WTC11 (cell line): ENCODE results near the gene SPO11. TPM values are rescaled to one million over a fixed set of nuclear protein-coding genes. Genes with fewer than 3 reads are reported as not detected.

Experiments used
- ATAC-seq: fragments of 200-7000 bp; cut with Tn5 transposase; 2 replicates; pipeline ENCODE4 v1.10.0; 2021; ENCODE audit warnings: mild to moderate bottlenecking, moderate library complexity
- CTCF ChIA-PET: fragments of 300-600 bp; sonication (Branson Sonifier 250); formaldehyde crosslinking; loops from one replicate; lab custom pipeline; 2021; ENCODE audit warnings: antibody characterized with exemption; lab: Charles Lee
- POLR2A ChIA-PET: fragments of 350-600 bp; sonication (Branson Sonifier 250); formaldehyde crosslinking; loops from one replicate; lab custom pipeline; 2021; ENCODE audit warnings: antibody characterized with exemption; lab: Charles Lee
- DNase-seq: peaks from one replicate; pipeline ENCODE4 v3.0.0; 2021; ENCODE audit warnings: low spot score
- H3K27ac Mint-ChIP-seq: 2 replicates; pipeline ENCODE4 v1.8.0; 2021; ENCODE audit warnings: mixed read lengths
- H3K27me3 Mint-ChIP-seq: 2 replicates; pipeline ENCODE4 v1.8.0; 2021; ENCODE audit warnings: low read depth, mild to moderate bottlenecking, moderate library complexity, mixed read lengths
- H3K36me3 Mint-ChIP-seq: 2 replicates; pipeline ENCODE4 v1.8.0; 2021; ENCODE audit warnings: mixed read lengths
- H3K4me1 Mint-ChIP-seq: 2 replicates; pipeline ENCODE4 v1.8.0; 2022; ENCODE audit warnings: mixed read lengths
- H3K4me3 Mint-ChIP-seq: 2 replicates; pipeline ENCODE4 v1.8.0; 2021; ENCODE audit warnings: mild to moderate bottlenecking, moderate library complexity, mixed read lengths
- H3K9me3 Mint-ChIP-seq: 2 replicates; pipeline ENCODE4 v1.8.0; 2021; ENCODE audit warnings: mixed read lengths
- ATF6 ChIP-seq: sonication (generic); formaldehyde crosslinking; IDR thresholded peaks from 2 replicates; pipeline ENCODE4 v1.8.1; 2023; ENCODE audit warnings: mild to moderate bottlenecking, missing genetic modification reagents
- CBFB ChIP-seq: sonication (generic); formaldehyde crosslinking; IDR thresholded peaks from 2 replicates; pipeline ENCODE4 v1.8.1; 2022; ENCODE audit warnings: mild to moderate bottlenecking, low read depth, missing genetic modification reagents
- GABPB1 ChIP-seq: sonication (generic); formaldehyde crosslinking; IDR thresholded peaks from 2 replicates; pipeline ENCODE4 v1.8.1; 2023; ENCODE audit warnings: mild to moderate bottlenecking, missing genetic modification reagents
- JUN ChIP-seq: sonication (generic); formaldehyde crosslinking; IDR thresholded peaks from 2 replicates; pipeline ENCODE4 v1.8.0; 2023; ENCODE audit warnings: mild to moderate bottlenecking, missing genetic modification reagents
- MLX ChIP-seq: sonication (generic); formaldehyde crosslinking; IDR thresholded peaks from 2 replicates; pipeline ENCODE4 v1.8.1; 2023; ENCODE audit warnings: mild to moderate bottlenecking, missing genetic modification reagents, moderate library complexity
- MYBL2 ChIP-seq: sonication (generic); formaldehyde crosslinking; IDR thresholded peaks from 2 replicates; pipeline ENCODE4 v1.8.1; 2023; ENCODE audit warnings: mild to moderate bottlenecking, moderate library complexity, missing genetic modification reagents
- NR1H2 ChIP-seq: sonication (generic); formaldehyde crosslinking; IDR thresholded peaks from 2 replicates; pipeline ENCODE4 v1.9.0; 2021; ENCODE audit warnings: mild to moderate bottlenecking, moderate library complexity, missing genetic modification reagents
- NR2C2 ChIP-seq: sonication (generic); formaldehyde crosslinking; IDR thresholded peaks from 2 replicates; pipeline ENCODE4 v1.8.0; 2022; ENCODE audit warnings: mild to moderate bottlenecking, missing genetic modification reagents
- SP1 ChIP-seq: sonication (generic); formaldehyde crosslinking; conservative IDR thresholded peaks from 2 replicates; pipeline ENCODE4 v1.8.1; 2022; ENCODE audit warnings: missing genetic modification reagents
- STAT6 ChIP-seq: sonication (generic); formaldehyde crosslinking; conservative IDR thresholded peaks from 2 replicates; pipeline ENCODE4 v1.8.1; 2023; ENCODE audit warnings: mild to moderate bottlenecking, low read depth, missing genetic modification reagents, moderate library complexity
- TCF7 ChIP-seq: sonication (generic); formaldehyde crosslinking; IDR thresholded peaks from 2 replicates; pipeline ENCODE4 v1.8.0; 2022; ENCODE audit warnings: mild to moderate bottlenecking, low read depth, missing genetic modification reagents, moderate library complexity
- TEAD4 ChIP-seq: sonication (generic); formaldehyde crosslinking; IDR thresholded peaks from 2 replicates; pipeline ENCODE4 v1.8.0; 2022; ENCODE audit warnings: mild to moderate bottlenecking, missing genetic modification reagents
- ZBTB21 ChIP-seq: sonication (generic); formaldehyde crosslinking; IDR thresholded peaks from 2 replicates; pipeline ENCODE4 v1.8.1; 2023; ENCODE audit warnings: mild to moderate bottlenecking, missing genetic modification reagents, borderline replicate concordance
- ZBTB43 ChIP-seq: sonication (generic); formaldehyde crosslinking; IDR thresholded peaks from 2 replicates; pipeline ENCODE4 v1.8.1; 2023; ENCODE audit warnings: mild to moderate bottlenecking, missing genetic modification reagents
- ZNF423 ChIP-seq: fragments of 250-450 bp; sonication (Bioruptor Pico); IDR thresholded peaks from 2 replicates; pipeline ENCODE4 v2.1.2; 2022; ENCODE audit warnings: mild to moderate bottlenecking, moderate library complexity
- ZNF512 ChIP-seq: sonication (generic); formaldehyde crosslinking; IDR thresholded peaks from 2 replicates; pipeline ENCODE4 v1.8.1; 2022; ENCODE audit warnings: missing genetic modification reagents, borderline replicate concordance
- total RNA-seq: library from RNA; stranded (reverse); gene quantifications from 3 replicates; pipeline ENCODE4 v1.2.3, GENCODE V29; 2021

The SPO11 gene
- total RNA-seq, 1 experiment from 2014 or later: not detected

- CTCF ChIA-PET: no interaction called here
- TF ChIP-seq ZBTB43 (CRISPR knock-in tag): no peak
- TF ChIP-seq NR1H2 (CRISPR knock-in tag): no peak
- TF ChIP-seq TEAD4 (CRISPR knock-in tag): no peak
- POLR2A ChIA-PET: no interaction called here
- Mint-ChIP-seq H3K27ac (no peak overlapping the region), H3K4me3 (no peak overlapping the region), H3K27me3 (no peaks in the 10 kb centered on the region; the same call in 1 of the 2 replicates), H3K4me1 (no peaks in the 10 kb centered on the region), H3K36me3 (no peaks in the 10 kb centered on the region), H3K9me3 (no peaks in the 10 kb centered on the region)
- no peak for DNase-seq
- no peak for ATAC-seq
Observed at GRCh38 chr20:57310821-57311514, 18.6 kb upstream of the SPO11 start.

- POLR2A ChIA-PET: no interaction called here
- no peak for TF ChIP-seq TCF7 (CRISPR knock-in tag)
- no peak for TF ChIP-seq TEAD4 (CRISPR knock-in tag)
- TF ChIP-seq ZBTB21: no peak
- no peak for TF ChIP-seq ATF6 (CRISPR knock-in tag)
- no peak for TF ChIP-seq JUN (CRISPR knock-in tag)
- TF ChIP-seq ZNF512 (CRISPR knock-in tag): no peak
- TF ChIP-seq SP1 (CRISPR knock-in tag): no peak
- TF ChIP-seq NR2C2 (CRISPR knock-in tag): no peak
- no peak overlapping the region for H3K4me3 Mint-ChIP-seq
- H3K27ac Mint-ChIP-seq: no peak overlapping the region
- DNase-seq (no peak), ATAC-seq (no peak)
- no peaks in the 10 kb centered on the region for H3K27me3 Mint-ChIP-seq
- H3K36me3 Mint-ChIP-seq: no peaks in the 10 kb centered on the region
- CTCF ChIA-PET: no interaction called here
- H3K9me3 Mint-ChIP-seq: no peaks in the 10 kb centered on the region
- no peaks in the 10 kb centered on the region for H3K4me1 Mint-ChIP-seq
Observed at GRCh38 chr20:57312138-57312537, 17.5 kb upstream of the SPO11 start.

GRCh38 chr20:57313230-57313629 lies 16.4 kb upstream of the SPO11 start:
- H3K27me3 Mint-ChIP-seq: no peaks in the 10 kb centered on the region
- no peaks in the 10 kb centered on the region for H3K36me3 Mint-ChIP-seq
- POLR2A ChIA-PET: no interaction called here
- TF ChIP-seq ZNF423 (CRISPR knock-in tag) (no peak), STAT6 (CRISPR knock-in tag) (no peak), GABPB1 (CRISPR knock-in tag) (no peak), MLX (no peak), CBFB (CRISPR knock-in tag) (no peak), MYBL2 (CRISPR knock-in tag) (no peak)
- TF ChIP-seq, all 79 proteins: peak for 0
- H3K4me3 Mint-ChIP-seq: no peak overlapping the region
- 0 out of 2 replicates have a peak, but pooled peaks cover 4% of the 10 kb centered on the region for H3K4me1 Mint-ChIP-seq
- no peak for ATAC-seq
- DNase-seq: no peak
- H3K27ac Mint-ChIP-seq: no peak overlapping the region
- H3K9me3 Mint-ChIP-seq: no peaks in the 10 kb centered on the region
- CTCF ChIA-PET: no interaction called here
